ENCODE data around the gene SYNJ1. TPM values are rescaled to one million over a fixed set of nuclear protein-coding genes. Genes with fewer than 3 reads are reported as not detected.

Gene SYNJ1
- total and polyA plus RNA-seq, 8 donors: 15.3 to 26.5 (median 18.1) TPM

- peaks cover 0 to 18% of the 10 kb centered on the region in 2 donors for H3K4me1 ChIP-seq
- TF ChIP-seq CTCF (IDR thresholded peaks at IDR 0.05): no peak
- intact Hi-C loops (cut with DNase I): no loop called here
- ATAC-seq: no peak
- H3K9me3 ChIP-seq: no peaks in the 10 kb centered on the region
- H3K27me3 ChIP-seq: no peaks in the 10 kb centered on the region
- H3K36me3 ChIP-seq: peaks cover 0 to 2% of the 10 kb centered on the region in 2 donors
- no peak for DNase-seq
- no peak overlapping the region for H3K4me3 ChIP-seq
- no peak overlapping the region for H3K27ac ChIP-seq
Observed at GRCh38 chr21:32713726-32714125, 14.1 kb downstream of the SYNJ1 start.

- no peak for ATAC-seq
- intact Hi-C loops (cut with DNase I): no loop called here
- H3K27ac ChIP-seq: peak overlapping the region in 1 of 2 donors; percentile 3
- no peak overlapping the region for H3K4me3 ChIP-seq
- no peak for TF ChIP-seq CTCF (IDR thresholded peaks at IDR 0.05)
- H3K4me1 ChIP-seq: peaks cover 0 to 7% of the 10 kb centered on the region in 2 donors
- H3K9me3 ChIP-seq: no peaks in the 10 kb centered on the region
- no peaks in the 10 kb centered on the region for H3K27me3 ChIP-seq
- DNase-seq: no peak
- H3K36me3 ChIP-seq: no peaks in the 10 kb centered on the region
Observed at GRCh38 chr21:32712641-32713040, 15.2 kb downstream of the SYNJ1 start.

- intact Hi-C loops (cut with DNase I): no loop called here
- peak overlapping the region in 1 of 2 donors; percentile 3 for H3K27ac ChIP-seq
- no peak overlapping the region for H3K4me3 ChIP-seq
- TF ChIP-seq CTCF (IDR thresholded peaks at IDR 0.05): no peak
- DNase-seq (no peak), ATAC-seq (no peak)
- peaks cover 0 to 5% of the 10 kb centered on the region in 2 donors for H3K4me1 ChIP-seq
- no peaks in the 10 kb centered on the region for H3K27me3 ChIP-seq
- no peaks in the 10 kb centered on the region for H3K36me3 ChIP-seq
- H3K9me3 ChIP-seq: no peaks in the 10 kb centered on the region
Observed at GRCh38 chr21:32712043-32712442, 15.8 kb downstream of the SYNJ1 start.

GRCh38 chr21:32710987-32711386, 16.8 kb downstream of the SYNJ1 start:
- no peak for DNase-seq
- intact Hi-C loops (cut with DNase I): no loop called here
- Histone ChIP-seq H3K4me1 (peaks cover 0 to 5% of the 10 kb centered on the region in 2 donors), H3K9me3 (no peaks in the 10 kb centered on the region), H3K27ac (no peak overlapping the region), H3K36me3 (no peaks in the 10 kb centered on the region), H3K4me3 (no peak overlapping the region), H3K27me3 (no peaks in the 10 kb centered on the region)
- no peak for TF ChIP-seq CTCF (IDR thresholded peaks at IDR 0.05)
- no peak for ATAC-seq

GRCh38 chr21:32710069-32710784, 17.6 kb downstream of the SYNJ1 start:
- ATAC-seq (no peak), DNase-seq (no peak)
- Histone ChIP-seq H3K4me3 (no peak overlapping the region), H3K27ac (no peak overlapping the region), H3K36me3 (no peaks in the 10 kb centered on the region), H3K4me1 (peaks cover 0 to 5% of the 10 kb centered on the region in 2 donors), H3K9me3 (no peaks in the 10 kb centered on the region), H3K27me3 (no peaks in the 10 kb centered on the region)
- no peak for TF ChIP-seq CTCF (IDR thresholded peaks at IDR 0.05)
- intact Hi-C loops (cut with DNase I): no loop called here

Data from left lung (tissue), 10 donors.